HepG2 (cell line): Measurements from ENCODE around the gene GLYR1. TPM values are rescaled to one million over a fixed set of nuclear protein-coding genes. Genes with fewer than 3 reads are reported as not detected.

Source experiments
- ATF7 ChIP-seq, 2 experiments: fragments of 450-650 bp in 1 of 2; sonication (generic) in 1 of 2; formaldehyde crosslinking in 1 of 2; IDR thresholded peaks; 2 replicates each; pipeline versions ENCODE4 v1.4.0 to v1.6.1; 2016 to 2020; ENCODE audit warnings: antibody characterized with exemption in 1 of 2, mild to moderate bottlenecking in 1 of 2, missing genetic modification reagents in 1 of 2
- BRD4 ChIP-seq: sonication (generic); formaldehyde crosslinking; IDR thresholded peaks from 2 replicates; pipeline ENCODE4 v1.4.0; 2020; ENCODE audit warnings: missing genetic modification reagents
- ETV5 ChIP-seq: IDR thresholded peaks from 2 replicates; pipeline ENCODE4 v1.6.1; 2018; ENCODE audit warnings: missing biosample characterization, missing genetic modification reagents, inconsistent platforms, borderline replicate concordance
- HMGA1 ChIP-seq: sonication (generic); formaldehyde crosslinking; conservative IDR thresholded peaks from 2 replicates; pipeline ENCODE4 v1.4.0; 2020; ENCODE audit warnings: missing genetic modification reagents
- KLF12 ChIP-seq: sonication (generic); formaldehyde crosslinking; IDR thresholded peaks from 2 replicates; pipeline ENCODE4 v1.4.0; 2020; ENCODE audit warnings: missing genetic modification reagents, borderline replicate concordance
- KLF9 ChIP-seq: IDR thresholded peaks from 2 replicates; pipeline ENCODE4 v1.6.1; 2016; ENCODE audit warnings: low read depth
- MAZ ChIP-seq, 2 experiments: sonication (generic) in 1 of 2; formaldehyde crosslinking in 1 of 2; IDR thresholded peaks; 2 replicates each; pipeline versions ENCODE4 v1.5.0 to v1.6.1; 2012 to 2020; ENCODE audit warnings: low read depth in 2 of 2, mild to moderate bottlenecking in 2 of 2, borderline replicate concordance in 1 of 2, improper control_type of control experiment in 1 of 2, low read length in 1 of 2, missing genetic modification reagents in 1 of 2, moderate library complexity in 1 of 2
- NFRKB ChIP-seq: fragments of 450-650 bp; IDR thresholded peaks from 2 replicates; pipeline ENCODE4 v1.6.1; 2017
- POLR2AphosphoS5 ChIP-seq: IDR thresholded peaks from 2 replicates; pipeline ENCODE4 v1.6.1; 2012; ENCODE audit warnings: low read depth, low read length
- SP4 ChIP-seq: sonication (generic); formaldehyde crosslinking; IDR thresholded peaks from 2 replicates; pipeline ENCODE4 v1.8.1; 2023; ENCODE audit warnings: mild to moderate bottlenecking, missing genetic modification reagents
- SPEN ChIP-seq: sonication (generic); formaldehyde crosslinking; IDR thresholded peaks from 2 replicates; pipeline ENCODE4 v1.5.1; 2020; ENCODE audit warnings: low read depth, mild to moderate bottlenecking, missing genetic modification reagents
- polyA plus RNA-seq, 8 experiments: library from polyadenylated mRNA; depleted of rRNA in 3 of 8; stranded (reverse) in 7 of 8; unstranded in 1 of 8; fragments of >200 nt; fragmentation: Illumina TruSeq in 4 of 8; extraction: Trizol in 4 of 8; gene quantifications; 2 replicates each; pipeline versions ENCODE4 v1.2.1 to v1.2.3, GENCODE V29; 2011 to 2016; ENCODE audit warnings: low read depth in 4 of 8, missing spikeins in 1 of 8, mixed read lengths in 1 of 8; ENCODE audit not compliant: insufficient read depth in 1 of 8
- total RNA-seq, 5 experiments: library from RNA; depleted of rRNA; stranded (reverse); fragments of >200 nt; fragmentation: Illumina TruSeq; extraction: Trizol; gene quantifications; 2 replicates each; pipeline ENCODE4 v1.2.3, GENCODE V29; 2016; ENCODE audit warnings: low read depth in 1 of 5
- TF ChIP-seq, protein P1 (sequence below): sonication (generic); formaldehyde crosslinking; IDR thresholded peaks from 2 replicates; pipeline ENCODE4 v1.5.1; 2020; ENCODE audit warnings: mild to moderate bottlenecking, missing genetic modification reagents, borderline replicate concordance
- TF ChIP-seq, protein P2 (sequence below): sonication (generic); formaldehyde crosslinking; IDR thresholded peaks from 2 replicates; pipeline ENCODE4 v1.4.0; 2020; ENCODE audit warnings: missing genetic modification reagents
- TF ChIP-seq, protein P3 (sequence below): sonication (generic); formaldehyde crosslinking; IDR thresholded peaks from 2 replicates; pipeline ENCODE4 v1.9.0; 2021; ENCODE audit warnings: mild to moderate bottlenecking, missing genetic modification reagents

GLYR1 gene
- total and polyA plus RNA-seq, 2 of the 13 experiments (the other 11 are each of a cell fraction or from before 2014, with no cell fraction given): 28.3 to 48.7 TPM

DNA sequence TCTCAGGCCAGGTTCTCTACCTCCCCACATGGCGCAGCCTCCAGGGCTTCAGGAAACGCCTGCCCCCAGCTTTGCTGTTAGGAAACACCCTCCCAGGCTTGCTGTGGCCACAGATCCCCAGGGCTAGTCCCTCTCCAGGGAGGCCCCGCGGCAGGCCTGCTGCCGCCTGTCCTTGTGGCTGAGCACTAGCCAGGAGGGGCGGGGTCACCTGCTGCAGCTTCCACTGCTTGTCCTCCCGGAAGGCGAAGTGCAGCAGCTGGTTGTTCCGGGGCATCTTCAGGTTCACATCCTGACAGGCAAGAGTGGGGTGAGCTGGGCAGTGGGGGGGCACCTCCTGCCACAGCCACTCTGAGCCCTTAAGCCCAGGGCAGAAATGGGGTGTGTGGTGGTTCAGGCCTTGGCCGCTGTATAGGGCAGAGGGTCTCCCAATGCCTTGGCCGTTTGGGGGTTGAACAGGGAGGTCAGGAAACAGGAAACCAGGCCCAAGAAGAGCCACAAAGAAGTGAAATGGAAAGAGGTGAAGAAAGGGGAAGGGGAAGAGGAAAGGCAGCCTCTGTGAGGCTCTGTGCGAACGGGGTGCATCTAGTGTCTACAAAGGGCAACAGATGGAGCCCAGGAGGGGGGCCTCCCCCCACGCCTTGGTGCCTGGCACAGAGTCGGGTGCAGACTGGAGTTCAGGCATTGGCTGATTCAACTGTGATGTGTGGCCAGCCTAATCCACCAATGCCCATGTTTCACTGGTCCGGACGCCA lies 46.6 kb downstream of the GLYR1 start (continued):
- TF ChIP-seq, protein P1, sequence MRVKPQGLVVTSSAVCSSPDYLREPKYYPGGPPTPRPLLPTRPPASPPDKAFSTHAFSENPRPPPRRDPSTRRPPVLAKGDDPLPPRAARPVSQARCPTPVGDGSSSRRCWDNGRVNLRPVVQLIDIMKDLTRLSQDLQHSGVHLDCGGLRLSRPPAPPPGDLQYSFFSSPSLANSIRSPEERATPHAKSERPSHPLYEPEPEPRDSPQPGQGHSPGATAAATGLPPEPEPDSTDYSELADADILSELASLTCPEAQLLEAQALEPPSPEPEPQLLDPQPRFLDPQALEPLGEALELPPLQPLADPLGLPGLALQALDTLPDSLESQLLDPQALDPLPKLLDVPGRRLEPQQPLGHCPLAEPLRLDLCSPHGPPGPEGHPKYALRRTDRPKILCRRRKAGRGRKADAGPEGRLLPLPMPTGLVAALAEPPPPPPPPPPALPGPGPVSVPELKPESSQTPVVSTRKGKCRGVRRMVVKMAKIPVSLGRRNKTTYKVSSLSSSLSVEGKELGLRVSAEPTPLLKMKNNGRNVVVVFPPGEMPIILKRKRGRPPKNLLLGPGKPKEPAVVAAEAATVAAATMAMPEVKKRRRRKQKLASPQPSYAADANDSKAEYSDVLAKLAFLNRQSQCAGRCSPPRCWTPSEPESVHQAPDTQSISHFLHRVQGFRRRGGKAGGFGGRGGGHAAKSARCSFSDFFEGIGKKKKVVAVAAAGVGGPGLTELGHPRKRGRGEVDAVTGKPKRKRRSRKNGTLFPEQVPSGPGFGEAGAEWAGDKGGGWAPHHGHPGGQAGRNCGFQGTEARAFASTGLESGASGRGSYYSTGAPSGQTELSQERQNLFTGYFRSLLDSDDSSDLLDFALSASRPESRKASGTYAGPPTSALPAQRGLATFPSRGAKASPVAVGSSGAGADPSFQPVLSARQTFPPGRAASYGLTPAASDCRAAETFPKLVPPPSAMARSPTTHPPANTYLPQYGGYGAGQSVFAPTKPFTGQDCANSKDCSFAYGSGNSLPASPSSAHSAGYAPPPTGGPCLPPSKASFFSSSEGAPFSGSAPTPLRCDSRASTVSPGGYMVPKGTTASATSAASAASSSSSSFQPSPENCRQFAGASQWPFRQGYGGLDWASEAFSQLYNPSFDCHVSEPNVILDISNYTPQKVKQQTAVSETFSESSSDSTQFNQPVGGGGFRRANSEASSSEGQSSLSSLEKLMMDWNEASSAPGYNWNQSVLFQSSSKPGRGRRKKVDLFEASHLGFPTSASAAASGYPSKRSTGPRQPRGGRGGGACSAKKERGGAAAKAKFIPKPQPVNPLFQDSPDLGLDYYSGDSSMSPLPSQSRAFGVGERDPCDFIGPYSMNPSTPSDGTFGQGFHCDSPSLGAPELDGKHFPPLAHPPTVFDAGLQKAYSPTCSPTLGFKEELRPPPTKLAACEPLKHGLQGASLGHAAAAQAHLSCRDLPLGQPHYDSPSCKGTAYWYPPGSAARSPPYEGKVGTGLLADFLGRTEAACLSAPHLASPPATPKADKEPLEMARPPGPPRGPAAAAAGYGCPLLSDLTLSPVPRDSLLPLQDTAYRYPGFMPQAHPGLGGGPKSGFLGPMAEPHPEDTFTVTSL (CRISPR knock-in tag): no peak
- TF ChIP-seq NFRKB (no peak), BRD4 (CRISPR knock-in tag) (no peak), KLF9 (CRISPR knock-in tag) (no peak), SP4 (CRISPR knock-in tag) (no peak; the same call in 1 of the 2 replicates), POLR2AphosphoS5 (no peak), ATF7 (IDR thresholded peaks at IDR 0.05) (no peak), ATF7 (CRISPR knock-in tag; IDR thresholded peaks at IDR 0.05) (no peak), KLF12 (CRISPR knock-in tag) (0 out of 2 replicates have a peak, but pooled peaks have one; percentile 42), ETV5 (peak; percentile 28; the same call in 1 of the 2 replicates), SPEN (CRISPR knock-in tag) (no peak), MAZ (IDR thresholded peaks at IDR 0.05; ENCODE audit: borderline replicate concordance, low read depth, low read length) (no peak), MAZ (CRISPR knock-in tag; IDR thresholded peaks at IDR 0.05; ENCODE audit: low read depth) (0 out of 2 replicates have a peak, but pooled peaks have one; percentile 15), HMGA1 (CRISPR knock-in tag) (no peak)
- TF ChIP-seq, protein P2, sequence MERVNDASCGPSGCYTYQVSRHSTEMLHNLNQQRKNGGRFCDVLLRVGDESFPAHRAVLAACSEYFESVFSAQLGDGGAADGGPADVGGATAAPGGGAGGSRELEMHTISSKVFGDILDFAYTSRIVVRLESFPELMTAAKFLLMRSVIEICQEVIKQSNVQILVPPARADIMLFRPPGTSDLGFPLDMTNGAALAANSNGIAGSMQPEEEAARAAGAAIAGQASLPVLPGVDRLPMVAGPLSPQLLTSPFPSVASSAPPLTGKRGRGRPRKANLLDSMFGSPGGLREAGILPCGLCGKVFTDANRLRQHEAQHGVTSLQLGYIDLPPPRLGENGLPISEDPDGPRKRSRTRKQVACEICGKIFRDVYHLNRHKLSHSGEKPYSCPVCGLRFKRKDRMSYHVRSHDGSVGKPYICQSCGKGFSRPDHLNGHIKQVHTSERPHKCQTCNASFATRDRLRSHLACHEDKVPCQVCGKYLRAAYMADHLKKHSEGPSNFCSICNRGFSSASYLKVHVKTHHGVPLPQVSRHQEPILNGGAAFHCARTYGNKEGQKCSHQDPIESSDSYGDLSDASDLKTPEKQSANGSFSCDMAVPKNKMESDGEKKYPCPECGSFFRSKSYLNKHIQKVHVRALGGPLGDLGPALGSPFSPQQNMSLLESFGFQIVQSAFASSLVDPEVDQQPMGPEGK: peak; percentile 54; the same call in 1 of the 2 replicates
- TF ChIP-seq, protein P3, sequence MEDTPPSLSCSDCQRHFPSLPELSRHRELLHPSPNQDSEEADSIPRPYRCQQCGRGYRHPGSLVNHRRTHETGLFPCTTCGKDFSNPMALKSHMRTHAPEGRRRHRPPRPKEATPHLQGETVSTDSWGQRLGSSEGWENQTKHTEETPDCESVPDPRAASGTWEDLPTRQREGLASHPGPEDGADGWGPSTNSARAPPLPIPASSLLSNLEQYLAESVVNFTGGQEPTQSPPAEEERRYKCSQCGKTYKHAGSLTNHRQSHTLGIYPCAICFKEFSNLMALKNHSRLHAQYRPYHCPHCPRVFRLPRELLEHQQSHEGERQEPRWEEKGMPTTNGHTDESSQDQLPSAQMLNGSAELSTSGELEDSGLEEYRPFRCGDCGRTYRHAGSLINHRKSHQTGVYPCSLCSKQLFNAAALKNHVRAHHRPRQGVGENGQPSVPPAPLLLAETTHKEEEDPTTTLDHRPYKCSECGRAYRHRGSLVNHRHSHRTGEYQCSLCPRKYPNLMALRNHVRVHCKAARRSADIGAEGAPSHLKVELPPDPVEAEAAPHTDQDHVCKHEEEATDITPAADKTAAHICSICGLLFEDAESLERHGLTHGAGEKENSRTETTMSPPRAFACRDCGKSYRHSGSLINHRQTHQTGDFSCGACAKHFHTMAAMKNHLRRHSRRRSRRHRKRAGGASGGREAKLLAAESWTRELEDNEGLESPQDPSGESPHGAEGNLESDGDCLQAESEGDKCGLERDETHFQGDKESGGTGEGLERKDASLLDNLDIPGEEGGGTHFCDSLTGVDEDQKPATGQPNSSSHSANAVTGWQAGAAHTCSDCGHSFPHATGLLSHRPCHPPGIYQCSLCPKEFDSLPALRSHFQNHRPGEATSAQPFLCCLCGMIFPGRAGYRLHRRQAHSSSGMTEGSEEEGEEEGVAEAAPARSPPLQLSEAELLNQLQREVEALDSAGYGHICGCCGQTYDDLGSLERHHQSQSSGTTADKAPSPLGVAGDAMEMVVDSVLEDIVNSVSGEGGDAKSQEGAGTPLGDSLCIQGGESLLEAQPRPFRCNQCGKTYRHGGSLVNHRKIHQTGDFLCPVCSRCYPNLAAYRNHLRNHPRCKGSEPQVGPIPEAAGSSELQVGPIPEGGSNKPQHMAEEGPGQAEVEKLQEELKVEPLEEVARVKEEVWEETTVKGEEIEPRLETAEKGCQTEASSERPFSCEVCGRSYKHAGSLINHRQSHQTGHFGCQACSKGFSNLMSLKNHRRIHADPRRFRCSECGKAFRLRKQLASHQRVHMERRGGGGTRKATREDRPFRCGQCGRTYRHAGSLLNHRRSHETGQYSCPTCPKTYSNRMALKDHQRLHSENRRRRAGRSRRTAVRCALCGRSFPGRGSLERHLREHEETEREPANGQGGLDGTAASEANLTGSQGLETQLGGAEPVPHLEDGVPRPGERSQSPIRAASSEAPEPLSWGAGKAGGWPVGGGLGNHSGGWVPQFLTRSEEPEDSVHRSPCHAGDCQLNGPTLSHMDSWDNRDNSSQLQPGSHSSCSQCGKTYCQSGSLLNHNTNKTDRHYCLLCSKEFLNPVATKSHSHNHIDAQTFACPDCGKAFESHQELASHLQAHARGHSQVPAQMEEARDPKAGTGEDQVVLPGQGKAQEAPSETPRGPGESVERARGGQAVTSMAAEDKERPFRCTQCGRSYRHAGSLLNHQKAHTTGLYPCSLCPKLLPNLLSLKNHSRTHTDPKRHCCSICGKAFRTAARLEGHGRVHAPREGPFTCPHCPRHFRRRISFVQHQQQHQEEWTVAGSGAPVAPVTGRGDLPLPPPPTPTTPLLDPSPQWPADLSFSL (CRISPR knock-in tag): no peak
